GM21529 (cell line): ENCODE results near the gene CDK4.

Experiments
- ATAC-seq: cut with Tn5 transposase; IDR thresholded peaks from one replicate; pipeline ENCODE4 v1.9.1; 2021; ENCODE audit not compliant: unreplicated experiment

CDK4 gene

GRCh38 chr12:57758552-57759359, 6.6 kb upstream of the CDK4 start:
- ATAC-seq = no peak

- ATAC-seq = no peak
These were observed 5.7 kb upstream of the CDK4 start for GRCh38 chr12:57757771-57758170.

- ATAC-seq = peak; percentile 22
These were observed 4.6 kb upstream of the CDK4 start for GRCh38 chr12:57756406-57757341.

GRCh38 chr12:57755454-57756372, 3.6 kb upstream of the CDK4 start:
- ATAC-seq = no peak

- no peak for ATAC-seq
These were observed 3.0 kb upstream of the CDK4 start for GRCh38 chr12:57755194-57755453.

- peak; percentile 40 for ATAC-seq
These were observed 2.5 kb upstream of the CDK4 start, which contains the start of gene MARCHF9 for GRCh38 chr12:57754411-57755193. Gene MARCHF9 (plus strand): TSS chr12:57755103. CDS start chr12:57755529, 426 bp downstream.

- ATAC-seq = no peak
These were observed 1.7 kb upstream of the CDK4 start for GRCh38 chr12:57753756-57754337.

GRCh38 chr12:57752668-57753000, 524 bp upstream of the CDK4 start:
- no peak for ATAC-seq

- no peak for ATAC-seq
These were observed 700 bp downstream of the CDK4 start for GRCh38 chr12:57751432-57751787.

- ATAC-seq = no peak
These were observed 1.3 kb downstream of the CDK4 start for GRCh38 chr12:57750561-57751431.

GRCh38 chr12:57749061-57749460, 3.0 kb downstream of the CDK4 start:
- ATAC-seq = no peak

GRCh38 chr12:57746025-57746424, 6.1 kb downstream of the CDK4 start:
- ATAC-seq = no peak

- no peak for ATAC-seq
These were observed 6.6 kb downstream of the CDK4 start for GRCh38 chr12:57745485-57745881.

GRCh38 chr12:57744777-57745484, 7.2 kb downstream of the CDK4 start, which contains the start of gene TSPAN31:
Gene TSPAN31 (plus strand): TSS chr12:57745039. CDS start chr12:57745155, 116 bp downstream.
- peak; percentile 86 for ATAC-seq

GRCh38 chr12:57744194-57744776, 7.8 kb downstream of the CDK4 start:
- peak; percentile 37 for ATAC-seq

- ATAC-seq = no peak
These were observed 8.3 kb downstream of the CDK4 start for GRCh38 chr12:57743769-57744168.

GRCh38 chr12:57741844-57742738, 10.0 kb downstream of the CDK4 start:
- ATAC-seq = peak; percentile 59
